Caco-2 (cell line): ENCODE data around the gene CH25H. TPM values are rescaled to one million over a fixed set of nuclear protein-coding genes. Genes with fewer than 3 reads are reported as not detected.
A peak's percentile ranks its signal among the peaks of the same experiment; 100 is the strongest.
"Not testable (repeated sequence)": the region's sequence is repeated elsewhere in the genome, so short reads cannot be mapped to it uniquely, and the experiment has no call there.

Experiments
- BruUV-seq: library from RNA; stranded (reverse); fragments of 400-500 nt; replicated peaks from 2 replicates; lab custom pipeline; 2021; lab: Mats Ljungman, UMichigan
- CTCF ChIA-PET: fragments of 300-600 bp; sonication (Branson Sonifier 250); formaldehyde crosslinking; loops from one replicate; lab custom pipeline; 2022; ENCODE audit warnings: antibody characterized with exemption; lab: Charles Lee
- POLR2A ChIA-PET: fragments of 300-600 bp; sonication (Branson Sonifier 250); formaldehyde crosslinking; loops from one replicate; lab custom pipeline; 2022; ENCODE audit warnings: antibody characterized with exemption; lab: Charles Lee
- DNase-seq, 2 experiments: peaks; one replicate each; pipeline versions ENCODE4 v3.0.0 to v3.0.0-alpha.2; 2020 to 2022
- H3K27me3 ChIP-seq: replicated peaks from 2 replicates; pipeline ENCODE4 v1.6.0; 2011; ENCODE audit warnings: low read length; ENCODE audit not compliant: control insufficient read depth, insufficient read depth
- H3K36me3 ChIP-seq: 2 replicates; pipeline ENCODE4 v1.5.1; 2011; ENCODE audit warnings: low read length; ENCODE audit not compliant: control insufficient read depth, insufficient read depth
- H3K4me1 ChIP-seq: fragments of 250-450 bp; sonication (Bioruptor Pico); 2 replicates; pipeline ENCODE4 v1.5.1; 2020; ENCODE audit warnings: mild to moderate bottlenecking
- H3K4me3 ChIP-seq: 2 replicates; pipeline ENCODE4 v1.5.1; 2011; ENCODE audit warnings: low read depth, mild to moderate bottlenecking, control low read depth, low read length
- H3K9me3 ChIP-seq: fragments of 250-450 bp; sonication (Bioruptor Pico); 2 replicates; pipeline ENCODE4 v1.5.1; 2020; ENCODE audit warnings: mild to moderate bottlenecking, moderate library complexity
- H3K27ac Mint-ChIP-seq: one replicate; pipeline ENCODE4 v1.8.0; 2022; ENCODE audit warnings: mixed read lengths; ENCODE audit not compliant: unreplicated experiment
- H3K27me3 Mint-ChIP-seq: one replicate; pipeline ENCODE4 v1.8.0; 2022; ENCODE audit warnings: mixed read lengths; ENCODE audit not compliant: insufficient read depth, unreplicated experiment
- H3K36me3 Mint-ChIP-seq: one replicate; pipeline ENCODE4 v1.8.0; 2022; ENCODE audit warnings: mild to moderate bottlenecking, mixed read lengths; ENCODE audit not compliant: insufficient read depth, unreplicated experiment
- H3K4me1 Mint-ChIP-seq: one replicate; pipeline ENCODE4 v1.8.0; 2022; ENCODE audit warnings: low read depth, mixed read lengths; ENCODE audit not compliant: unreplicated experiment
- H3K4me3 Mint-ChIP-seq: one replicate; pipeline ENCODE4 v1.8.0; 2022; ENCODE audit warnings: mild to moderate bottlenecking, moderate library complexity, mixed read lengths; ENCODE audit not compliant: unreplicated experiment
- H3K9me3 Mint-ChIP-seq: one replicate; pipeline ENCODE4 v1.8.0; 2022; ENCODE audit warnings: mixed read lengths; ENCODE audit not compliant: unreplicated experiment
- CTCF ChIP-seq, 2 experiments: fragments of 200-600 bp in 1 of 2; IDR thresholded peaks; 1 replicate in 1 of 2; 2 replicates in 1 of 2; pipeline versions ENCODE4 v1.5.1 to v1.8.0; 2011 to 2022; ENCODE audit warnings: antibody characterized with exemption in 1 of 2, control low read depth in 1 of 2, inconsistent platforms in 1 of 2, low read depth in 1 of 2, low read length in 1 of 2, mild to moderate bottlenecking in 1 of 2, moderate library complexity in 1 of 2; ENCODE audit not compliant: insufficient read depth in 1 of 2, severe bottlenecking in 1 of 2, unreplicated experiment in 1 of 2
- intact Hi-C: fragments of 100-400 bp; cut with micrococcal nuclease; formaldehyde crosslinking; loops from one replicate; pipeline ENCODE4 v1.10.0; 2022; ENCODE audit not compliant: unreplicated experiment
- total RNA-seq: library from RNA; stranded (reverse); gene quantifications from 2 replicates; pipeline ENCODE4 v1.2.3, GENCODE V29; 2022

CH25H gene
- total RNA-seq, 1 experiment from 2014 or later, result not detected

GRCh38 chr10:89250865-89251408 lies 43.8 kb upstream of the CH25H start:
- no peak overlapping the region for H3K27ac Mint-ChIP-seq

GRCh38 chr10:89248990-89249389 lies 41.9 kb upstream of the CH25H start:
- TF ChIP-seq CTCF (IDR thresholded peaks at IDR 0.05; ENCODE audit: insufficient read depth in 1 of 2, low read depth in 1 of 2, low read length in 1 of 2, severe bottlenecking in 1 of 2, unreplicated experiment in 1 of 2), result no peak
- POLR2A ChIA-PET, result no interaction called here
- CTCF ChIA-PET, result no interaction called here
- peaks cover 6% of the 10 kb centered on the region for H3K4me1 Mint-ChIP-seq
- Histone ChIP-seq H3K36me3 (no peaks in the 10 kb centered on the region), H3K4me1 (no peaks in the 10 kb centered on the region; the same call in 1 of the 2 replicates), H3K27me3 (no peaks in the 10 kb centered on the region), H3K9me3 (peaks cover 6% of the 10 kb centered on the region; the same call in 1 of the 2 replicates), H3K4me3 (no peak overlapping the region)
- no peak overlapping the region for H3K4me3 Mint-ChIP-seq
- no peak for DNase-seq
- H3K9me3 Mint-ChIP-seq, result no peaks in the 10 kb centered on the region
- BruUV-seq, result no TSS peak
- no peak overlapping the region for H3K27ac Mint-ChIP-seq
- no peaks in the 10 kb centered on the region for H3K27me3 Mint-ChIP-seq
- intact Hi-C loops, result no loop called here
- H3K36me3 Mint-ChIP-seq, result no peaks in the 10 kb centered on the region

More at GRCh38 chr10:89250865-89251408, 43.8 kb upstream of the CH25H start:
- BruUV-seq, result no TSS peak
- Mint-ChIP-seq H3K36me3 (no peaks in the 10 kb centered on the region), H3K27me3 (no peaks in the 10 kb centered on the region), H3K9me3 (peaks cover 13% of the 10 kb centered on the region), H3K4me1 (peaks cover 6% of the 10 kb centered on the region), H3K4me3 (peak overlapping the region; percentile 91)
- intact Hi-C loops, result loop anchor here (10.0 kb wide), 1 partner anchor 454 kb away; the partner anchor contains the start of gene KIF20B
- Histone ChIP-seq H3K9me3 (peaks cover 10% of the 10 kb centered on the region; the same call in 1 of the 2 replicates), H3K4me1 (no peaks in the 10 kb centered on the region; the same call in 1 of the 2 replicates), H3K4me3 (peak overlapping the region; percentile 73), H3K36me3 (no peaks in the 10 kb centered on the region; the same call in 1 of the 2 replicates), H3K27me3 (no peaks in the 10 kb centered on the region)
- ChIA-PET POLR2A (interaction anchor here (0.6 to 1.8 kb wide), 3 partner anchors 10 to 142 kb away, joined by 3 to 5 read pairs (median 3); partner anchors contain the start of gene IFIT1), CTCF (interaction anchor here (0.5 to 1.8 kb wide), 4 partner anchors 118 to 424 kb away, joined by 3 to 8 read pairs (median 5); no protein-coding TSS in a partner anchor)
- no peak for TF ChIP-seq CTCF (IDR thresholded peaks at IDR 0.05; ENCODE audit: insufficient read depth in 1 of 2, low read depth in 1 of 2, low read length in 1 of 2, severe bottlenecking in 1 of 2, unreplicated experiment in 1 of 2)
- DNase-seq, result no peak

- BruUV-seq, POLR2A ChIA-PET: not testable (repeated sequence)
Observed at GRCh38 chr10:89247623-89248022, 40.5 kb upstream of the CH25H start.

More at GRCh38 chr10:89247623-89248022, 40.5 kb upstream of the CH25H start:
- H3K4me1 ChIP-seq, H3K4me1 Mint-ChIP-seq, H3K9me3 ChIP-seq, H3K4me3 Mint-ChIP-seq, H3K27ac Mint-ChIP-seq, H3K36me3 Mint-ChIP-seq, H3K27me3 ChIP-seq, H3K36me3 ChIP-seq, H3K4me3 ChIP-seq, H3K9me3 Mint-ChIP-seq, intact Hi-C loops, CTCF ChIA-PET, H3K27me3 Mint-ChIP-seq, DNase-seq: not testable (repeated sequence)
